Measurements from ENCODE around the gene TSKS. TPM values are rescaled to one million over a fixed set of nuclear protein-coding genes. Genes with fewer than 3 reads are reported as not detected.

The TSKS gene
- total and polyA plus RNA-seq, 3 experiments from 2014 or later, result 0.42 to 0.79 TPM; not detected in 1

DNA sequence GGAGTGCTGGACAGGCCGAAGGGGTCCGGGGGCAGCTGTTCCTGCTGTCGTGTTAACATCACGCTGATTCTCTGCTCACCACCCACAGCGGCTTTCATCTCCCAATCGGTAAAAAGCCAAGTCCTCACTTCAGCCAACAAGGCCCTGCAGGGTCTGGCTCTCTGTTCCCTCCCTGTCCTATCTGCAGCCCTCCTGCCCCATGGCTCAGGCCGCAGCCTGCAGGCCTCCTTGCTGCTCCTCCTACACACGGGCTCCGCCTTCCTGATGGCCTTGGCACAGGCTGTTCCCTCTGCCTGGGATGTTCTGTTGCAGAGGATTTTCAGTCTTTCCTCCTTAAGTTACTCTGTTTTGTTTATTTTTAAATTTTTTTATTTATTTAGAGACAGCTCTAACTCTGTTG, 27.8 kb upstream of the TSKS start:
- POLR2A ChIA-PET, result no interaction called here
- DNase-seq, result no peak
- Mint-ChIP-seq H3K4me3 (no peak overlapping the region), H3K36me3 (peaks cover 3 to 87% (median 3%) of the 10 kb centered on the region in 3 donors), H3K27me3 (no peaks in the 10 kb centered on the region), H3K9me3 (no peaks in the 10 kb centered on the region), H3K27ac (no peak overlapping the region), H3K4me1 (peaks cover 0 to 6% (median 0%) of the 10 kb centered on the region in 3 donors)
- Histone ChIP-seq H3K27me3 (ENCODE audit: insufficient read depth, low read length, poor library complexity, severe bottlenecking) (no peaks in the 10 kb centered on the region), H3K4me3 (ENCODE audit: low read length) (no peak overlapping the region), H3K9me3 (ENCODE audit: low read length) (no peaks in the 10 kb centered on the region), H3K27ac (ENCODE audit: low read depth, low read length) (no peak overlapping the region), H3K4me1 (ENCODE audit: insufficient read depth, low read length) (no peaks in the 10 kb centered on the region), H3K36me3 (ENCODE audit: insufficient read depth, low read length) (peaks cover 14% of the 10 kb centered on the region)
- CTCF ChIA-PET, result no interaction called here

DNA sequence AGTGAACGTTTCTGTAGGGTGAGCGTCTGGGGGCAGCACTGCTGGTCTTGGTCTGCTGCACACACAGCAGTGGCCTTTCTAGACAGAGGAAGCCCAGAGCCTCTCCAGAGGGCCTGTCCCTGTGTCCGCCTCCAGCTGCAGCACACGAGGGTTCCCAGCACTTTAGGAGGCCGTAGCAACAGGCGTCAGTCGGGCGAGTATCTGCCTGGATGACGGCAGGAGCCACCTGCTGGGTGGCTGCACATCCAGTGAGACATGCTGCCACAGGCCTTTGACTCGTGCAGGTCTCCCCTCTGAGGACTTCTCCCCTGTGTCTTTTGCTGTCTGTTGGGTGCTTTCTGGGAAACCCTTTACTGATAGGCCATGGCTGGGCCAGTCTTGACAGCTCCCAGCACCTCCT, 25.8 kb upstream of the TSKS start:
- POLR2A ChIA-PET, result no interaction called here
- Mint-ChIP-seq H3K4me1 (peaks cover 0 to 11% (median 0%) of the 10 kb centered on the region in 3 donors), H3K9me3 (no peaks in the 10 kb centered on the region), H3K27me3 (no peaks in the 10 kb centered on the region), H3K4me3 (no peak overlapping the region), H3K27ac (peak overlapping the region in 1 of 8 donors; percentile 63), H3K36me3 (peaks cover 7 to 79% (median 9%) of the 10 kb centered on the region in 3 donors)
- H3K27ac ChIP-seq (ENCODE audit: low read depth, low read length), result no peak overlapping the region
- H3K36me3 ChIP-seq (ENCODE audit: insufficient read depth, low read length), result peaks cover 18% of the 10 kb centered on the region
- H3K4me1 ChIP-seq (ENCODE audit: insufficient read depth, low read length), result no peaks in the 10 kb centered on the region
- DNase-seq, result no peak
- CTCF ChIA-PET, result no interaction called here
- H3K9me3 ChIP-seq (ENCODE audit: low read length), result no peaks in the 10 kb centered on the region
- no peak overlapping the region for H3K4me3 ChIP-seq (ENCODE audit: low read length)
- H3K27me3 ChIP-seq (ENCODE audit: insufficient read depth, low read length, poor library complexity, severe bottlenecking), result no peaks in the 10 kb centered on the region

DNA sequence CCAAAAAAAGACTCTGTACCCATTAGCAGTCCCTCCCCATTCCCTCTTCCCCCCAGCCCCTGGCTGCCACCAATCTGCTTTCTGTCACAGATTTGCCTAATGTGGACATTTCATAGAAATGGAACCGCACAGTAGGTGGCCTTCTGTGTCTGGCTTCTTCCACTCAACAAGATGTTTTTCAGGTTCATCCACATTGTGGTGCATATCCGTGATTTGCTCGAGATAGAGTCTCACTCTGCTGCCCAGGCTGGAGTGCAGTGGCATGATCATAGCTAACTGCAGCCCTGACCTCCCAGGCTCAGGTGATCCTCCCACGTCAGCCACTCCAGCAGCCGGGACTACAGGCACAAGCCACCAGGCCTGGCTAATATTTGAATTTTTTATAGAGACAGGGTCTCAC, 24.6 kb upstream of the TSKS start:
- DNase-seq, result no peak
- Mint-ChIP-seq H3K27me3 (no peaks in the 10 kb centered on the region), H3K4me1 (peaks cover 0 to 11% (median 0%) of the 10 kb centered on the region in 3 donors), H3K27ac (peak overlapping the region in 1 of 8 donors; percentile 66), H3K36me3 (peaks cover 7 to 81% (median 13%) of the 10 kb centered on the region in 3 donors), H3K4me3 (no peak overlapping the region), H3K9me3 (no peaks in the 10 kb centered on the region)
- H3K27ac ChIP-seq (ENCODE audit: low read depth, low read length), result no peak overlapping the region
- H3K27me3 ChIP-seq (ENCODE audit: insufficient read depth, low read length, poor library complexity, severe bottlenecking), result no peaks in the 10 kb centered on the region
- H3K9me3 ChIP-seq (ENCODE audit: low read length), result no peaks in the 10 kb centered on the region
- H3K36me3 ChIP-seq (ENCODE audit: insufficient read depth, low read length), result peaks cover 22% of the 10 kb centered on the region
- no peak overlapping the region for H3K4me3 ChIP-seq (ENCODE audit: low read length)
- CTCF ChIA-PET, result no interaction called here
- POLR2A ChIA-PET, result no interaction called here
- H3K4me1 ChIP-seq (ENCODE audit: insufficient read depth, low read length), result no peaks in the 10 kb centered on the region

DNA sequence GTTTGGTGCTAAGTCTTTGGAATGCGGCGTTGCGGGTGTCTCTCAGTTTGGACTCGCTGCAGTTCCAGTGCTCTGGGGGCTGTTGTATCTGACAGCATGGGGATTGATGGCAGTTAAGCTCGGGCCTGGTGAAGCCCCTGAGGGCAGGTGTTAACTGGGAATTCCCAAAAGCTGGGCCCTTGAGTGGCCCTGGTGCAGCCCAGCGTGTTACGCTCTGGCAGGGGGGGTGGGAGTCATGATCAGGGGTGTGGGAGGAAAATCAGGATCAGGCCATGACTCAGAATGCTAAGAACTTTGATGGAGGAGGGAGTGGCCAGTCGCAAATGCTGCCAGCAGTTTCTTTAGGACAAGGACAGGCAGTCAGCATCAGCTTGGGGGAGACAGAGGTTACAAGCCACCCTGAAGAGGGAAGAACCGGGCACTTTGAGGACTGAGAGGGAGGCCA, 23.3 kb upstream of the TSKS start:
- Histone ChIP-seq H3K9me3 (ENCODE audit: low read length) (no peaks in the 10 kb centered on the region), H3K4me3 (ENCODE audit: low read length) (no peak overlapping the region), H3K36me3 (ENCODE audit: insufficient read depth, low read length) (peaks cover 20% of the 10 kb centered on the region), H3K4me1 (ENCODE audit: insufficient read depth, low read length) (no peaks in the 10 kb centered on the region), H3K27me3 (ENCODE audit: insufficient read depth, low read length, poor library complexity, severe bottlenecking) (no peaks in the 10 kb centered on the region), H3K27ac (ENCODE audit: low read depth, low read length) (no peak overlapping the region)
- peaks cover 7 to 78% (median 11%) of the 10 kb centered on the region in 3 donors for H3K36me3 Mint-ChIP-seq
- ChIA-PET CTCF (no interaction called here), POLR2A (no interaction called here)
- no peaks in the 10 kb centered on the region for H3K9me3 Mint-ChIP-seq
- peaks cover 0 to 11% (median 0%) of the 10 kb centered on the region in 3 donors for H3K4me1 Mint-ChIP-seq
- no peak overlapping the region for H3K4me3 Mint-ChIP-seq
- DNase-seq, result no peak
- peak overlapping the region in 3 of 8 donors; percentile 17 to 73 (median 23) for H3K27ac Mint-ChIP-seq
- H3K27me3 Mint-ChIP-seq, result no peaks in the 10 kb centered on the region

DNA sequence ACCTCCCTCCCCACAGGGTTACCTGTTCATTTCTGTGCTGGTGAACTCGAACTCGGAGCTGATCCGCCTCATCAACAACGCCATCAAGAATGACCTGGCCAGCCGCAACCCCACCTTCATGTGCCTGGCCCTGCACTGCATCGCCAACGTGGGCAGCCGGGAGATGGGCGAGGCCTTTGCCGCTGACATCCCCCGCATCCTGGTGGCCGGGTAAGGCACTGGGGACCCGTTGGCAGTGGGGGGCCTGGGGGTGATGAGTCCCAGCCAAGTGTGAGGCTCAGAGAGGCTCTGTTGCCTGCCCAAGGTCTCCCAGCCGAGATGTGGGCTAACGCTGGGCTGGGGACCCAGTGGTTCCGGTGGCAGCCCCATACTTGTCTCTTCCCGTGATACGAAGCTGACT, 19.4 kb upstream of the TSKS start:
- Mint-ChIP-seq H3K9me3 (no peaks in the 10 kb centered on the region), H3K36me3 (peaks cover 4 to 60% (median 13%) of the 10 kb centered on the region in 3 donors), H3K4me1 (peaks cover 14 to 18% (median 16%) of the 10 kb centered on the region in 3 donors), H3K27ac (peak overlapping the region in 1 of 8 donors; percentile 27), H3K27me3 (no peaks in the 10 kb centered on the region), H3K4me3 (no peak overlapping the region)
- POLR2A ChIA-PET, result no interaction called here
- CTCF ChIA-PET, result no interaction called here
- H3K36me3 ChIP-seq (ENCODE audit: insufficient read depth, low read length), result peaks cover 19% of the 10 kb centered on the region
- H3K27ac ChIP-seq (ENCODE audit: low read depth, low read length), result no peak overlapping the region
- no peak overlapping the region for H3K4me3 ChIP-seq (ENCODE audit: low read length)
- H3K9me3 ChIP-seq (ENCODE audit: low read length), result no peaks in the 10 kb centered on the region
- no peak for DNase-seq
- no peaks in the 10 kb centered on the region for H3K4me1 ChIP-seq (ENCODE audit: insufficient read depth, low read length)
- H3K27me3 ChIP-seq (ENCODE audit: insufficient read depth, low read length, poor library complexity, severe bottlenecking), result no peaks in the 10 kb centered on the region

DNA sequence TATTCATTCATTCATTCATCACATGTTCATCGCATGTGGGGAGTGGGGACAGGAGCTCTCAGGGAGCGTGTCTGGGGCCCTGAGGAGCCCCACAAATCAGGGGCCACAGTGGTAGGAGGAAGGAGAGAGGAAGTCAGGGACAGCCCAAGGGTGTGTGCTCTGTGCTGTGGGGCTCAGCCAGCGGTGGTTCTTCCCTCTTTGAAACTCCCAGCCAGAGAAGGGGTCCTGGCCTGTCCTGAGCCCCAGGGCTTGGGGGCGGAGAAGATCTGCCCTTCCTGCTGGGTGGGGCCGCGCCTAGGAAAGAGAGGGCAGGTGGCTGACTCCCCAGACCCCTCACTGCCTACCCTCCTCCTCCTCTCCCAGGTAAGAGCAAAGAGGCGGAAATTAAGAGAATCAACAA, 18.3 kb upstream of the TSKS start:
- H3K4me3 ChIP-seq (ENCODE audit: low read length), result no peak overlapping the region
- no peaks in the 10 kb centered on the region for H3K4me1 ChIP-seq (ENCODE audit: insufficient read depth, low read length)
- peak overlapping the region in 4 of 8 donors; percentile 62 to 89 (median 70) for H3K27ac Mint-ChIP-seq
- H3K36me3 ChIP-seq (ENCODE audit: insufficient read depth, low read length), result peaks cover 19% of the 10 kb centered on the region
- peaks cover 16 to 21% (median 19%) of the 10 kb centered on the region in 3 donors for H3K4me1 Mint-ChIP-seq
- peaks cover 4 to 57% (median 13%) of the 10 kb centered on the region in 3 donors for H3K36me3 Mint-ChIP-seq
- ChIA-PET POLR2A (interaction anchor here (1.0 kb wide), 1 partner anchor 15 kb away, joined by 3 read pairs; the partner anchor contains the start of gene AP2A1), CTCF (no interaction called here)
- no peaks in the 10 kb centered on the region for H3K27me3 Mint-ChIP-seq
- H3K4me3 Mint-ChIP-seq, result no peak overlapping the region
- DNase-seq, result no peak
- H3K9me3 Mint-ChIP-seq, result no peaks in the 10 kb centered on the region
- H3K27ac ChIP-seq (ENCODE audit: low read depth, low read length), result no peak overlapping the region
- no peaks in the 10 kb centered on the region for H3K27me3 ChIP-seq (ENCODE audit: insufficient read depth, low read length, poor library complexity, severe bottlenecking)
- H3K9me3 ChIP-seq (ENCODE audit: low read length), result no peaks in the 10 kb centered on the region

DNA sequence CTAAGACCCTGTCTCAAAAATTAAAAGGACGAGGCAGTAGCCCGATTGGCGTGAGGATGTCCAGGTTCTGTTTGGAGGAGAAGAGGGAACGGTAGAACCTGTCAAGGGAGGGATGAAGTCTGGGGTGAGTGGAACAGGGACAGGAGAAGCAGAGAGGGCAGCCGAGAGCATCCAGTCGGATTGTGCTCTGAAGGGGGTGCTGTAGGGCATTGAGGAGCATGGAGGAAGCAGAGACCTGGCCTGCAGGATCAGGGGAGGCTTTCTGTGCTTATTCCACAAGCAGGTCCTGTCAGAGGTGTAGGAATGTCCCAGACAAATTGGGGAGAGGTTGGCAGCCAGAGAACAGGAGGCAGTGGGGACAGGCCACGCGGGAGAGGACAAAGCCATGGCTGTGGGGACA, 17.8 kb upstream of the TSKS start:
- Histone ChIP-seq H3K9me3 (ENCODE audit: low read length) (no peaks in the 10 kb centered on the region), H3K27me3 (ENCODE audit: insufficient read depth, low read length, poor library complexity, severe bottlenecking) (no peaks in the 10 kb centered on the region), H3K27ac (ENCODE audit: low read depth, low read length) (no peak overlapping the region), H3K36me3 (ENCODE audit: insufficient read depth, low read length) (peaks cover 19% of the 10 kb centered on the region), H3K4me3 (ENCODE audit: low read length) (no peak overlapping the region), H3K4me1 (ENCODE audit: insufficient read depth, low read length) (no peaks in the 10 kb centered on the region)
- no peaks in the 10 kb centered on the region for H3K9me3 Mint-ChIP-seq
- CTCF ChIA-PET, result interaction anchor here (0.6 kb wide), 1 partner anchor 872 kb away, joined by 3 read pairs; no protein-coding TSS in a partner anchor
- H3K4me3 Mint-ChIP-seq, result no peak overlapping the region
- POLR2A ChIA-PET, result interaction anchor here (1.0 kb wide), 1 partner anchor 14 kb away, joined by 3 read pairs; the partner anchor contains the start of gene AP2A1
- peaks cover 4 to 56% (median 13%) of the 10 kb centered on the region in 3 donors for H3K36me3 Mint-ChIP-seq
- no peaks in the 10 kb centered on the region for H3K27me3 Mint-ChIP-seq
- H3K27ac Mint-ChIP-seq, result peak overlapping the region in 4 of 8 donors; percentile 62 to 86 (median 70)
- peaks cover 20 to 25% (median 22%) of the 10 kb centered on the region in 3 donors for H3K4me1 Mint-ChIP-seq
- DNase-seq, result no peak

DNA sequence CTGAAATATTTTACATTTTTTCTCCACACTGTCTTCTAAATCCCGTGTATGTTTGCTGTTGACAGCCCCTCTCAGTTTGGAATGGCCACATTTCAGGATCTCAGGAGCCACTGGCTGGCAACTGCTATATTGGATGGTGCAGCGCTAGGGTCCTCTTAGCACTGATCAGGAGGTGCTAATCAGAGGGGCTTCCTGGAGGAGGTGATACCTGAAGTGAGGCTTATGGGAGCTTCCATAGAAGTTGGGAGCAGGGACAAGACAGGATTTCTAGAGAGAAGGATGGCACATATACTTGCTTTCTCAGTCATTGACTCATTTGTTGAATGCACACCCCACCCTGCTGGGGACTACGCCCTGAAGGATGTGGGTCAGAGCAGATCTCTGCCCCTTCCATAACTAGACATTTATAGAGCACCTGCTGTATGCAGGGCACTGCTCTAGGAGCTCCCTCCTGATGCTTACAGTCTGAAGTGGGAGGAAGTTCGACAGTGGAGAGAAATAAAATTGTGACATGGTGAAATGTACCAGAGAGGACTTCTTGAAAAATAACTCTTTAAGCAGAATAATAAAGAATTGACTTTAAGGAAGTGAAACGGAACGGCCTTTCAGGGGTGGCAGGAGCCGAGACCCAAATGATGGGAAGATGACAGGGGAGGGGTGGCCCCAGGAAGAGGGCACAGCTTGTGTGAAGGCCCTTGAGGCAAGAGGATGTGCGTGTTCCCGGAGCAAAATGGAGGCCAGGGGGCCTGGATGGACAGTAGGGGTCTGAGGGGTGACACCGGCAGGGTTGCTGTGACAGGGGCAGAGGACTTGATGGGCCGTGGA, 16.8 kb upstream of the TSKS start:
- Mint-ChIP-seq H3K4me3 (no peak overlapping the region), H3K27me3 (no peaks in the 10 kb centered on the region), H3K4me1 (peaks cover 19 to 29% (median 26%) of the 10 kb centered on the region in 3 donors), H3K36me3 (peaks cover 0 to 51% (median 9%) of the 10 kb centered on the region in 3 donors), H3K9me3 (no peaks in the 10 kb centered on the region), H3K27ac (peak overlapping the region in 6 of 8 donors; percentile 53 to 93 (median 70))
- H3K36me3 ChIP-seq (ENCODE audit: insufficient read depth, low read length), result peaks cover 18% of the 10 kb centered on the region
- POLR2A ChIA-PET, result no interaction called here
- H3K4me1 ChIP-seq (ENCODE audit: insufficient read depth, low read length), result no peaks in the 10 kb centered on the region
- no peak overlapping the region for H3K27ac ChIP-seq (ENCODE audit: low read depth, low read length)
- no peaks in the 10 kb centered on the region for H3K9me3 ChIP-seq (ENCODE audit: low read length)
- H3K27me3 ChIP-seq (ENCODE audit: insufficient read depth, low read length, poor library complexity, severe bottlenecking), result no peaks in the 10 kb centered on the region
- no peak overlapping the region for H3K4me3 ChIP-seq (ENCODE audit: low read length)
- CTCF ChIA-PET, result no interaction called here
- DNase-seq, result no peak

Data from CD8-positive, alpha-beta memory T cell (primary cell).